HCT116 (cell line): ENCODE results near the gene SLC38A3.

Source experiments
- EZH2phosphoT487 ChIP-seq: fragments of 200-600 bp; IDR thresholded peaks from 2 replicates; pipeline ENCODE4 v1.6.1; 2018; ENCODE audit warnings: antibody characterized with exemption, borderline replicate concordance
- FOSL1 ChIP-seq: IDR thresholded peaks from 2 replicates; pipeline ENCODE4 v1.6.1; 2012; ENCODE audit warnings: low read depth
- POLR2A ChIP-seq: IDR thresholded peaks from 2 replicates; pipeline ENCODE4 v1.7.0; 2011; ENCODE audit warnings: borderline replicate concordance; ENCODE audit not compliant: insufficient read depth, insufficient read length; ENCODE audit errors: extremely low read depth

DNA sequence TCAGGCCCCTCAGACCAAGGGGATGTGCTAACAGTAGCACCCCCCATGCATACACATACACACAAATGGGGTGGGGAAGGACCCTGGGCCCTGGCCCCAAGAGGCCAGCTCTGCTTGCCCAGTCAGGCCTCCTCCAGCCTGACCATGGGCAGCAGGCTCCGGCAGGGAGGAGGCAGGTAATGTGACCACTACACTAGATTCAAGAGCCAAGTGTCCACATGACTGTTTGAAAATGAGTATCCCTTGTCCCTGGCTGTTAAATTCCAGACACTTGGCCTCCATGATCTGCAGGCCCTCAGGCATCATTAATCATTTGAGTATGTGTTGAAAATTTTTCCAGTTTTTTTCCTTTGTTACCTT, 17.1 kb downstream of the SLC38A3 start:
- TF ChIP-seq POLR2A (no peak), EZH2phosphoT487 (no peak), FOSL1 (no peak)
